ENCODE data around the gene SMTN.
"Not testable (repeated sequence)": the region's sequence is repeated elsewhere in the genome, so short reads cannot be mapped to it uniquely, and the experiment has no call there.

Gene SMTN

GRCh38 chr22:31077681-31078080, 3.4 kb upstream of the SMTN start:
- no peak for TF ChIP-seq CTCF (conservative IDR thresholded peaks at IDR 0.05; ENCODE audit: low read length)
- no peak overlapping the region for H3K4me3 ChIP-seq (ENCODE audit: low read length)
- DNase-seq (ENCODE audit: low read depth), result no peak

DNA sequence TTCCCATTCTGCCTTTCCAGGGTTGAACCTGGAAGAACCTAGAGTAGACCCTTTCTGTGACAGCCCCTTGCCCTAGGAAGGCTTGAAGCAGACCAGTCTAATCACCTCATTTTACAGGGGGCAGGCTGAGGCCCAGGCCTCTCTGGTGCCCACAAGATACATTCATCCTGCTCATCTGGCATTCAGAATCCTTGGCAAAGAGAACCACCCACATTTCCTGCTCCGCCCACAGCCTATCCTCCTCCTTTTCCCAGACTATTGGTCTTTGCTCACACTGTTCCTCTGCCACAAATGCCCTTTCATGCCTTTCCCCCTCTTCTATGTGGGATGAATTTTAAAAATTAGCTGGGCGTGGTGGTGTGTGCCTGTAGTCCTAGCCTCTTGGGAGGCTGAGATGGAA, 2.7 kb upstream of the SMTN start:
- H3K4me3 ChIP-seq (ENCODE audit: low read length), result not testable (repeated sequence)
- DNase-seq (ENCODE audit: low read depth), result peak; percentile 56

GRCh38 chr22:31079095-31079642, 1.9 kb upstream of the SMTN start:
- no peak for TF ChIP-seq CTCF (conservative IDR thresholded peaks at IDR 0.05; ENCODE audit: low read length)
- H3K4me3 ChIP-seq (ENCODE audit: low read length), result no peak overlapping the region
- DNase-seq (ENCODE audit: low read depth), result no peak

- peak overlapping the region; percentile 91 for H3K4me3 ChIP-seq (ENCODE audit: low read length)
- no peak for DNase-seq (ENCODE audit: low read depth)
- TF ChIP-seq CTCF (conservative IDR thresholded peaks at IDR 0.05; ENCODE audit: low read length), result no peak
Observed at GRCh38 chr22:31080164-31080847, 812 bp upstream of the SMTN start.

DNA sequence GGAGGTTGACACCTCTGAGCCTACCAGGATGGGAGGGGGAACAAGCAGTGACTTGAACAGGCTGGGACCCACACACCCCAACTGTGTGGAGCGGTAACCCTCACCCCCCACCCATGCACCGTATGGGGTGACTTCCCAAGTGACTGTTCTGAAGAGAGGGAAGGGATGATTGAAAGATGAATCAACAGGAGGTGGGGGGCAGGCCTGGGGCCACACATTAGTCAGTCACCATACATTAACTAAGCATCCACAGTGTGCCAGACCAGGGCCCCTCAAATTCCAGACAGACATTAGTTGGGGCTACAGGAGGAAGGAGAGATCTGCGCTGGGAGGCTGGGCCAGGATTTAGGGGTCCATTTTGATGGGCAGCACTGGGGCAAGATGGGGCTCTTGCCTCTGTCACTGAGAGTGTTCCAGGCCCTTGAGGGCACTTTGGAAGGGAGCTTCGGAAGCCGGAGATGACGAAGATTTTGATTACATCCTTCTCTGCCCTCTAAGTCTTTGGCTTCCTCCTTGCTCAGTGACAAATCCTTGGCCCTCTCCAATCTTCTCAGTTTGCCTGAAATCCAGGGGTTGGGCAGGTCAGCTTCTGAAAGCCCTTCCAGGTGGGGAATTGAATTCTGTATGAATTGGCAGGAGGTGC, 966 bp downstream of the SMTN start:
- peak; percentile 51 for DNase-seq (ENCODE audit: low read depth)
- no peak for TF ChIP-seq CTCF (conservative IDR thresholded peaks at IDR 0.05; ENCODE audit: low read length)
- H3K4me3 ChIP-seq (ENCODE audit: low read length), result peak overlapping the region; percentile 91

DNA sequence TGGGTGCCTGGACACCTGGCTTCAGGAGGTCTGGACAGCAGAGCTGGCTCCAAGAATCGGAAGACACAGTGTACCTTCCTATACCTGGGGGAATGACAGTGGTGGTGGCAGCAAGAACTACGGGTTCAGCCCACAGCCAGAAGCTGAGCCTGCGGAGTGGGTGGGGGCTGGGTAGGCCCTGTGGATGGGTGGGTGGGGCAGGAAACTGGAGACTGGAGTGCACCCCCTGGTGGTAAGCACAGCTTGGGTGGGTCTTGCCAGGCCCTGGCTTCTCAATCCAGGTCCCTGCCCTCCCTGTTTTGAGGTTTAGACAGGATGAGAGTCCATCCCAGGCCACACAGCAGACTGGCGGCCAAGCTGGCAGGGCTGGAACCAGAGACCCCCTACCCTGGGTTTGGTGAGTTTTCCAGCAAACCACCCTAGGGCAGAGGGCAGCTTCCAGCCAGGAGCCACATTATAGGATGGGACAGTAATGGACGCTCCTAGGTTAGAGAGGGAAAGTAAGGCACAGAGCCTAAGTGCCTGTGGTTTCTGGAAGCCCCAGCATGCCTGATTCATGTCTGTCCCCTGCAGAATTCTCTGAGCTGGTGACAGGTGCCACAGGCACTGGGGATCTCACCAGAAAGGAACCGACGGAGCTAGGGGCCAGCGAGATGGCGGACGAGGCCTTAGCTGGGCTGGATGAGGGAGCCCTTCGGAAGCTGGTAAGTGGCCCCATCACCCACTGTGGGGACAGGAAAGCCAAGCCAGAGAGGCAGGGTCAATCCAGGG, 1.7 kb downstream of the SMTN start:
- peak overlapping the region; percentile 91 for H3K4me3 ChIP-seq (ENCODE audit: low read length)

More for the DNA sequence above, 1.7 kb downstream of the SMTN start:
- peak; percentile 77 for TF ChIP-seq CTCF (conservative IDR thresholded peaks at IDR 0.05; ENCODE audit: low read length)
- peak; percentile 76 for DNase-seq (ENCODE audit: low read depth)
